ENCODE measurements around the gene ANKRD16.
"Not testable (repeated sequence)": the region's sequence is repeated elsewhere in the genome, so short reads cannot be mapped to it uniquely, and the experiment has no call there.

ANKRD16 gene
- 4.2 to 8.3 (median 7.2) reads per million in 4 experiments for total RNA-seq

- DNase-seq = peak; percentile 97
These were observed at the start of gene ANKRD16, which contains the start of gene FBH1 for GRCh38 chr10:5889624-5890451. Gene ANKRD16 (minus strand): TSS chr10:5889893. CDS start chr10:5889354, 539 bp downstream. Gene FBH1 (plus strand): TSS chr10:5890243. CDS start chr10:5890346, 103 bp downstream.

- DNase-seq = no peak
These were observed 48.6 kb upstream of the ANKRD16 start for GRCh38 chr10:5938291-5938690.

GRCh38 chr10:5937016-5937415, 47.3 kb upstream of the ANKRD16 start:
- no peak for DNase-seq

GRCh38 chr10:5935628-5936027, 45.9 kb upstream of the ANKRD16 start:
- DNase-seq = no peak

GRCh38 chr10:5933909-5934546, 44.3 kb upstream of the ANKRD16 start:
- DNase-seq = no peak

- no peak for DNase-seq
These were observed 42.7 kb upstream of the ANKRD16 start for GRCh38 chr10:5932345-5932744.

GRCh38 chr10:5930272-5930671, 40.6 kb upstream of the ANKRD16 start:
- no peak for DNase-seq

GRCh38 chr10:5929442-5929841, 39.7 kb upstream of the ANKRD16 start:
- no peak for DNase-seq

- no peak for DNase-seq
These were observed 37.6 kb upstream of the ANKRD16 start for GRCh38 chr10:5927306-5927705.

GRCh38 chr10:5924889-5925288, 35.2 kb upstream of the ANKRD16 start:
- no peak for DNase-seq

GRCh38 chr10:5921746-5922145, 32.1 kb upstream of the ANKRD16 start:
- no peak for DNase-seq

GRCh38 chr10:5919568-5919967, 29.9 kb upstream of the ANKRD16 start:
- DNase-seq = no peak

GRCh38 chr10:5918763-5919162, 29.1 kb upstream of the ANKRD16 start:
- DNase-seq = no peak

GRCh38 chr10:5917305-5917704, 27.6 kb upstream of the ANKRD16 start:
- DNase-seq = no peak

GRCh38 chr10:5915451-5915850, 25.8 kb upstream of the ANKRD16 start:
- no peak for DNase-seq

GRCh38 chr10:5913736-5914135, 24.0 kb upstream of the ANKRD16 start:
- no peak for DNase-seq

GRCh38 chr10:5911670-5912069, 22.0 kb upstream of the ANKRD16 start:
- DNase-seq = no peak

- no peak for DNase-seq
These were observed 20.8 kb upstream of the ANKRD16 start for GRCh38 chr10:5910323-5911100.

GRCh38 chr10:5908676-5909075, 19.0 kb upstream of the ANKRD16 start:
- DNase-seq = not testable (repeated sequence)

- no peak for DNase-seq
These were observed 17.0 kb upstream of the ANKRD16 start for GRCh38 chr10:5906651-5907050.

GRCh38 chr10:5905854-5906507, 16.3 kb upstream of the ANKRD16 start:
- no peak for DNase-seq

- DNase-seq = no peak
These were observed 14.5 kb upstream of the ANKRD16 start for GRCh38 chr10:5904227-5904626.

GRCh38 chr10:5903563-5903962, 13.9 kb upstream of the ANKRD16 start:
- no peak for DNase-seq
